Cardiac fibroblast (primary cell): ENCODE data around the gene CTNND2.
A peak's percentile ranks its signal among the peaks of the same experiment; 100 is the strongest.
"Not testable (repeated sequence)": the region's sequence is repeated elsewhere in the genome, so short reads cannot be mapped to it uniquely, and the experiment has no call there.

Experiments used
- DNase-seq, 2 donors: peaks; one replicate each; pipeline versions ENCODE4 v3.0.0 to v3.0.0-alpha.2; 2010; ENCODE audit warnings: low read depth in 2 of 2
- H3K4me3 ChIP-seq, 2 donors: replicated peaks in 1 of 2; 1 replicate in 1 of 2; 2 replicates in 1 of 2; pipeline ENCODE4 v1.5.1; 2011; ENCODE audit warnings: low read depth in 2 of 2, low read length in 2 of 2, mild to moderate bottlenecking in 2 of 2, moderate library complexity in 1 of 2
- CTCF ChIP-seq: IDR thresholded peaks from one replicate; pipeline ENCODE4 v1.5.1; 2011; ENCODE audit warnings: low read depth, mild to moderate bottlenecking, low read length, inconsistent platforms

CTNND2 gene

GRCh38 chr5:11329679-11330078, 574.6 kb downstream of the CTNND2 start:
- DNase-seq: no peak
- H3K4me3 ChIP-seq: no peak overlapping the region

GRCh38 chr5:11324521-11325289, 579.5 kb downstream of the CTNND2 start:
- no peak for DNase-seq
- H3K4me3 ChIP-seq: no peak overlapping the region
- TF ChIP-seq CTCF: no peak

More at GRCh38 chr5:11329679-11330078, 574.6 kb downstream of the CTNND2 start:
- TF ChIP-seq CTCF: no peak

GRCh38 chr5:11323761-11324160, 580.5 kb downstream of the CTNND2 start:
- no peak for DNase-seq
- TF ChIP-seq CTCF: no peak
- no peak overlapping the region for H3K4me3 ChIP-seq

GRCh38 chr5:11322133-11322532, 582.1 kb downstream of the CTNND2 start:
- TF ChIP-seq CTCF: no peak
- DNase-seq: peak in 1 of 2 donors; percentile 9
- H3K4me3 ChIP-seq: no peak overlapping the region

GRCh38 chr5:11319836-11320580, 584.2 kb downstream of the CTNND2 start:
- H3K4me3 ChIP-seq: no peak overlapping the region
- no peak for TF ChIP-seq CTCF
- DNase-seq: no peak

- H3K4me3 ChIP-seq, DNase-seq: not testable (repeated sequence)
Observed at GRCh38 chr5:11313694-11314093, 590.6 kb downstream of the CTNND2 start.

GRCh38 chr5:11311731-11312130, 592.5 kb downstream of the CTNND2 start:
- TF ChIP-seq CTCF: no peak
- H3K4me3 ChIP-seq: no peak overlapping the region
- DNase-seq: no peak
